Kidney epithelial cell (primary cell): Measurements from ENCODE around the gene NUDT21. TPM values are rescaled to one million over a fixed set of nuclear protein-coding genes. Genes with fewer than 3 reads are reported as not detected.

Experiments
- DNase-seq: peaks from one replicate; pipeline ENCODE4 v3.0.0-alpha.2; 2010; ENCODE audit warnings: low read depth
- H3K27me3 ChIP-seq: 2 replicates; pipeline ENCODE4 v1.6.0; 2011; ENCODE audit warnings: low read length; ENCODE audit not compliant: control insufficient read depth, insufficient read depth
- H3K36me3 ChIP-seq: 2 replicates; pipeline ENCODE4 v1.5.1; 2011; ENCODE audit warnings: low read length; ENCODE audit not compliant: control insufficient read depth, insufficient read depth
- H3K4me3 ChIP-seq: 2 replicates; pipeline ENCODE4 v1.5.1; 2011; ENCODE audit warnings: low read depth, mild to moderate bottlenecking, control low read depth, low read length
- total RNA-seq: library from RNA; depleted of rRNA; stranded (reverse); fragments of >200 nt; gene quantifications from 2 replicates; pipeline ENCODE4 v1.2.3, GENCODE V29; 2015
- TF ChIP-seq, protein P1 (sequence below): IDR thresholded peaks from 2 replicates; pipeline ENCODE4 v1.5.1; 2011; ENCODE audit warnings: mild to moderate bottlenecking, moderate library complexity, low read length, control low read depth, inconsistent platforms; ENCODE audit not compliant: insufficient read depth, poor library complexity, severe bottlenecking

The NUDT21 gene
- total RNA-seq, 1 donor from 2014 or later, result 89.7 TPM

DNA sequence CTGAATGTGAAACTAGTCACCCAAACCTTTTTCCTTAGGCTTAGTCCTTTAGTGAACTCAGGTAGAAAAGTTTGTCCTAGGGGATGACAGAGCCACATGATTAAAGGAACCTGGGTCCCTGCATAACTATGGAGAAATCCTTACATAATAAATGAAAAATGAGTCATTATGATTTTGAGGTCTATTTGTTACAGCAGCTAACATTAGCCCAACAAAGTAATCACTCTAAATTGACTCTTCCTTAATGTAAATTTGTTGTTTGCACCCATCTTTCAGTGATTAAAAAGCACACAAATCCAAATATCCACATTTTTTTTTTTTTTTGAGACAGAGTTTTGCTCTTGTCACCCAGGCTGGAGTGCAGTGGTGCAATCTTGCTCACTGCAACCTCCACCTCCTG lies 32.3 kb upstream of the NUDT21 start:
- no peaks in the 10 kb centered on the region for H3K27me3 ChIP-seq
- DNase-seq, result no peak
- H3K36me3 ChIP-seq, result peaks cover 1% of the 10 kb centered on the region
- H3K4me3 ChIP-seq, result no peak overlapping the region
- TF ChIP-seq, protein P1, sequence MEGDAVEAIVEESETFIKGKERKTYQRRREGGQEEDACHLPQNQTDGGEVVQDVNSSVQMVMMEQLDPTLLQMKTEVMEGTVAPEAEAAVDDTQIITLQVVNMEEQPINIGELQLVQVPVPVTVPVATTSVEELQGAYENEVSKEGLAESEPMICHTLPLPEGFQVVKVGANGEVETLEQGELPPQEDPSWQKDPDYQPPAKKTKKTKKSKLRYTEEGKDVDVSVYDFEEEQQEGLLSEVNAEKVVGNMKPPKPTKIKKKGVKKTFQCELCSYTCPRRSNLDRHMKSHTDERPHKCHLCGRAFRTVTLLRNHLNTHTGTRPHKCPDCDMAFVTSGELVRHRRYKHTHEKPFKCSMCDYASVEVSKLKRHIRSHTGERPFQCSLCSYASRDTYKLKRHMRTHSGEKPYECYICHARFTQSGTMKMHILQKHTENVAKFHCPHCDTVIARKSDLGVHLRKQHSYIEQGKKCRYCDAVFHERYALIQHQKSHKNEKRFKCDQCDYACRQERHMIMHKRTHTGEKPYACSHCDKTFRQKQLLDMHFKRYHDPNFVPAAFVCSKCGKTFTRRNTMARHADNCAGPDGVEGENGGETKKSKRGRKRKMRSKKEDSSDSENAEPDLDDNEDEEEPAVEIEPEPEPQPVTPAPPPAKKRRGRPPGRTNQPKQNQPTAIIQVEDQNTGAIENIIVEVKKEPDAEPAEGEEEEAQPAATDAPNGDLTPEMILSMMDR, result no peak

DNA sequence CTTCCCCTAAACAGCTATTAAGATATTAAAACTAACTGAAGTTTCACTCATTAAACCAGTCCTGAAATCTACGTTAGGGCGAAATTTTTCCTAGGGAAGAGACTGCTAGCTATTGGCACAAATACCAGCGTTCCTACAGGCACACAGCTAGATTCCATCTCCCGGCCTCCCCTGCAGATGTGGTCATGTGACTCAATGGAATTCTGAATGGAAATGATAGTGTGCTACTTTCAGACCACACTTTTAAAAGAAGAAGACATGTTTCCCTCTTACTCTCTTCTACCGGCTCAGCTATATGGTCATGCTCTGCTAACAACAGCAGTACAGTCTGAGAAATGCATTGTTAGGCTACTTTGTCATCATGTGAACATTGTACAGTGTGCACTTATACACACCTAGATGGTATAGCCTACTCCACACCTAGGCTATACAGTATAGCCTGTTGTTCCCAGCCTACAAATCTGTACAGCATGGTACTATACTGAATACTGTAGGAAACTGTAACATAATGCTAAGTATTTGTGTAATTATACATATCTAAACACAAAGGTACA lies 31.6 kb upstream of the NUDT21 start:
- Histone ChIP-seq H3K36me3 (peaks cover 1% of the 10 kb centered on the region), H3K27me3 (no peaks in the 10 kb centered on the region), H3K4me3 (no peak overlapping the region)
- TF ChIP-seq, protein P1, result no peak
- DNase-seq, result no peak

DNA sequence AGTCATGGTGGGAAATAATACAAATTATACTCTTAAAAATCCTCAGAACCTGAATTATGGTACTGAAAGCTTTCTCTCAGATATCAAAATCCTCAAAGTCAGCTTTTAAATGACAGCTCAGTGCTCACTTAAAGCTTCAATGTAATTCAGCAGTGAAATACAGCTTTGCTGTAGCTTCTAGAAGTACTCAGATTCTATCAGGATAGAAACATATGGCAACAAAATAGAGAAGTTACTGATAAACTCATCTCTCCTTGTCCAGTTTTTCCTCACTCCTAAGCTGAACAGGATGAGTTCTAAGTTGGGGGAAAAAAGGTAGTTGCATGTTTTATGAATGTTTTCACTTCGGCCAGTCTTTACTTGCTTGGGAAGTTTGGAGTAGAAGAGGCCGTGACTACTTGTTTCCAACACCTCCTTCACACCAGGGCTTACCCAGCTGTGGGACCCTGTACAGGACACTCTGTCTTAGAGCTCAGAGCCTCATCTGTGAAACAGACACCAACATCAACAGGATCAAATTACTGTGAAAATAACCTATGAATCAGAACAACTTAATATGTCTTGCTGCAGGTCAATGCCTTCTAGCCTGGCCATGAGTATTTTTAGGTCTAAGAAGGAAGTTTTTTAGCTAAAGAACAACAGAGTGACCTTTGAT lies 30.5 kb upstream of the NUDT21 start:
- peak; percentile 26 for DNase-seq
- TF ChIP-seq, protein P1, result no peak
- H3K36me3 ChIP-seq, result peaks cover 1% of the 10 kb centered on the region

DNA sequence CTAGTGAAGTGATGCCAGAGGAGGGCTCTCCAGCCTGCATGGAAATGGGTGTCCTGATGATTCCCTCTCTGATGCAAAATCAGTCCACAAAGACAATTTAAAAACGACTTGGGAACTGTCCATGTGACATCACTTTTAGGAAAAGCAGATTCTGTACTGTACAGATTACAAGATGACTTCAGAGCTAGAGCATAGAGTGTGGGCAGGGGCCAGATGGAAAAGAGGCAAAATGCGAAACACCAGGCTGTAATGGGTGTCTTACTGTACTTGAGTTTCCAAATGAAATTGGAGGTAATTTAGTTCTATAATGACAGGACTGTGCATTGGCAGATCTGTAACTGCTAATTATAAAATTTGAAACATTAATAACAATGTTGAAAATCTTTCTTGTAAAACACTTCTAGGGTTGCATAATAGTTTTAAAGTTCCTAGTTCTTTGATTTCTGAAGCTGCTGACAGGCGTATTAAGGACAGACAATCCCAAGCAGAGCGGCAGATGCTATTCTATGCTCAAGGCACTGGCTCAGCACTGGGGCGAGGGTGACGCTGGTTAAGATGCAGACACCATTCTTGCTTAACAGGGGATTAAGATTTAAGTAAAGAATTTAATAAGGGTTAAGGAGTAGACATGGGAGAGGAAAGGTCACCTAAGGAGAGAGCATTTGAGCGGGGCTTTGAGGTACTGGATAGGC lies 29.8 kb upstream of the NUDT21 start:
- no peaks in the 10 kb centered on the region for H3K27me3 ChIP-seq

More for the DNA sequence above, 30.5 kb upstream of the NUDT21 start:
- Histone ChIP-seq H3K4me3 (no peak overlapping the region), H3K27me3 (no peaks in the 10 kb centered on the region)

DNA sequence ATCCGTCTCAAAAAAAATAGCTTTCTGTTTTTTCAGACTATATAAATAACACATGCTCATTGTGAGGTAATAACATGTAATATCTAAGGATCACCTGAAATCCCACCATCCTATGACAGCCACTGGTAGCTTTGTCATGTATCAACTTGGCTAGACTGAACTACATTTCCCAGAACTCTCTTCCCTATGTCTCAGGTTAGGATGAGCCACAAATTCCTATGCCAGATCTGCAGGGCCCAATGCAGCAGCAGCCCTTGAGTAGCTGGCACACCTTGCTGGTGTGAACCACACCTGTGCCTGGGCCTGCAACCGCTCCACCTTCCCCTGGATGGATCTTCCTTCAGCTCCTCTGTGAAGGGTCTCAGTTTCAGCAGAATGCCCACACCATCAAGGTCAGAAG lies 28.3 kb upstream of the NUDT21 start:
- no peak for DNase-seq
- H3K36me3 ChIP-seq, result peaks cover 1% of the 10 kb centered on the region
- no peaks in the 10 kb centered on the region for H3K27me3 ChIP-seq
- TF ChIP-seq, protein P1, result no peak
- H3K4me3 ChIP-seq, result no peak overlapping the region

More for the DNA sequence above, 29.8 kb upstream of the NUDT21 start:
- no peak for DNase-seq
- TF ChIP-seq, protein P1, result no peak
- Histone ChIP-seq H3K36me3 (peaks cover 1% of the 10 kb centered on the region), H3K4me3 (no peak overlapping the region)
